A549 (cell line): ENCODE measurements around the gene ADAM8. TPM values are rescaled to one million over a fixed set of nuclear protein-coding genes. Genes with fewer than 3 reads are reported as not detected.

Source experiments
- ATAC-seq, 2 experiments: fragments of 200-7000 bp in 1 of 2; fragments of >200 bp in 1 of 2; cut with Nextera tagmentation in 1 of 2; cut with Tn5 transposase in 1 of 2; 3 replicates each; pipeline versions ENCODE4 v1.8.0 to v1.9.1; 2018 to 2020; ENCODE audit warnings: mild to moderate bottlenecking in 1 of 2, moderate library complexity in 1 of 2
- CTCF ChIA-PET: fragments of 300-600 bp; sonication (Branson Sonifier 250); formaldehyde crosslinking; extraction: SDS; loops from one replicate; lab custom pipeline; 2021; ENCODE audit warnings: antibody characterized with exemption, inconsistent platforms; lab: Yijun Ruan, JAX
- POLR2A ChIA-PET: fragments of 350-600 bp; formaldehyde crosslinking; extraction: SDS; loops from one replicate; lab custom pipeline; 2021; ENCODE audit warnings: antibody characterized with exemption, inconsistent platforms; lab: Yijun Ruan, JAX
- DNase-seq, 2 experiments: peaks; one replicate each; pipeline versions ENCODE4 v3.0.0 to v3.0.0-alpha.2; 2011 to 2016; ENCODE audit warnings: low read depth in 1 of 2, low spot score in 1 of 2
- FAIRE-seq: peaks from 2 replicates; lab custom pipeline; 2011; peaks lifted over from hg19 to GRCh38; lab: Jason Lieb, UNC
- H3K27ac ChIP-seq, 2 experiments: fragments of >200 bp; sonication (Bioruptor Twin); formaldehyde crosslinking; 3 replicates each; pipeline ENCODE4 v1.5.1; 2016 to 2017
- H3K4me1 ChIP-seq: fragments of >200 bp; sonication (Bioruptor Twin); formaldehyde crosslinking; 3 replicates; pipeline ENCODE4 v1.6.1; 2016
- H3K4me2 ChIP-seq: fragments of >200 bp; sonication (Bioruptor Twin); formaldehyde crosslinking; 3 replicates; pipeline ENCODE4 v1.6.1; 2016
- H3K4me3 ChIP-seq: fragments of >200 bp; sonication (Bioruptor Twin); formaldehyde crosslinking; 3 replicates; pipeline ENCODE4 v1.5.1; 2016
- H3K9me3 ChIP-seq: fragments of >200 bp; sonication (Bioruptor Twin); formaldehyde crosslinking; 3 replicates; pipeline ENCODE4 v1.6.1; 2016
- BCL3 ChIP-seq: fragments of >200 bp; sonication (Bioruptor Twin); formaldehyde crosslinking; IDR thresholded peaks from 3 replicates; pipeline ENCODE4 v1.6.1; 2016
- CHD2 ChIP-seq: fragments of 150-350 bp; IDR thresholded peaks from 2 replicates; pipeline ENCODE4 v1.6.1; 2014; ENCODE audit warnings: low read length; ENCODE audit not compliant: partially characterized antibody
- CTCF ChIP-seq: fragments of >200 bp; sonication (Bioruptor Twin); formaldehyde crosslinking; IDR thresholded peaks from 3 replicates; pipeline ENCODE4 v1.5.1; 2016
- EHMT2 ChIP-seq: fragments of 200-600 bp; sonication (generic); IDR thresholded peaks from 2 replicates; pipeline ENCODE4 v1.6.1; 2016; ENCODE audit warnings: antibody characterized with exemption, low read depth, mild to moderate bottlenecking, moderate library complexity
- EP300 ChIP-seq, 2 experiments: fragments of >200 bp; sonication (Bioruptor Twin); formaldehyde crosslinking; IDR thresholded peaks; 2 replicates in 1 of 2; 3 replicates in 1 of 2; pipeline ENCODE4 v1.6.1; 2016 to 2017
- FOSB ChIP-seq: fragments of 250-450 bp; sonication (Bioruptor Pico); IDR thresholded peaks from 2 replicates; pipeline ENCODE4 v1.5.0; 2020; ENCODE audit warnings: mild to moderate bottlenecking, moderate library complexity
- FOXS1 ChIP-seq: fragments of 250-450 bp; sonication (Bioruptor Pico); IDR thresholded peaks from 2 replicates; pipeline ENCODE4 v1.5.0; 2020; ENCODE audit warnings: mild to moderate bottlenecking, moderate library complexity
- HEYL ChIP-seq: fragments of 250-450 bp; sonication (Bioruptor Pico); IDR thresholded peaks from 2 replicates; pipeline ENCODE4 v1.8.0; 2021; ENCODE audit warnings: mild to moderate bottlenecking, moderate library complexity
- HMGXB4 ChIP-seq: fragments of 250-450 bp; sonication (Bioruptor Pico); IDR thresholded peaks from 2 replicates; pipeline ENCODE4 v1.5.0; 2021; ENCODE audit warnings: mild to moderate bottlenecking, moderate library complexity, borderline replicate concordance
- HOXA7 ChIP-seq: fragments of 250-450 bp; sonication (Bioruptor Pico); IDR thresholded peaks from 2 replicates; pipeline ENCODE4 v1.5.0; 2020; ENCODE audit warnings: mild to moderate bottlenecking, moderate library complexity
- HOXB5 ChIP-seq: fragments of 250-450 bp; sonication (Bioruptor Pico); IDR thresholded peaks from 2 replicates; pipeline ENCODE4 v1.5.0; 2020; ENCODE audit warnings: mild to moderate bottlenecking, moderate library complexity
- JUNB ChIP-seq: fragments of >200 bp; sonication (Bioruptor Twin); formaldehyde crosslinking; IDR thresholded peaks from 2 replicates; pipeline ENCODE4 v1.6.1; 2016
- KDM1A ChIP-seq: fragments of 200-600 bp; sonication (generic); IDR thresholded peaks from 2 replicates; pipeline ENCODE4 v1.6.1; 2016; ENCODE audit warnings: low read depth, mild to moderate bottlenecking
- MYC ChIP-seq: IDR thresholded peaks from 2 replicates; pipeline ENCODE4 v1.6.1; 2012; ENCODE audit warnings: mild to moderate bottlenecking, inconsistent platforms, low read length, improper control_type of control experiment, borderline replicate concordance
- NPAS2 ChIP-seq: fragments of 250-450 bp; sonication (Bioruptor Pico); IDR thresholded peaks from 2 replicates; pipeline ENCODE4 v1.8.0; 2022; ENCODE audit warnings: mild to moderate bottlenecking, moderate library complexity, borderline replicate concordance
- NR3C1 ChIP-seq: fragments of >200 bp; sonication (Bioruptor Twin); formaldehyde crosslinking; IDR thresholded peaks from 3 replicates; pipeline ENCODE4 v1.6.1; 2017
- POLR2A ChIP-seq: IDR thresholded peaks from 2 replicates; pipeline ENCODE4 v1.6.1; 2012; ENCODE audit warnings: mild to moderate bottlenecking, low read length
- REST ChIP-seq: fragments of 200-600 bp; sonication (generic); IDR thresholded peaks from 2 replicates; pipeline ENCODE4 v1.6.1; 2016; ENCODE audit warnings: antibody characterized with exemption, mild to moderate bottlenecking, moderate library complexity
- SREBF2 ChIP-seq: fragments of 450-650 bp; IDR thresholded peaks from 2 replicates; pipeline ENCODE4 v1.6.1; 2014; ENCODE audit warnings: mild to moderate bottlenecking, moderate library complexity
- TP53 ChIP-seq: fragments of 250-450 bp; sonication (Bioruptor Pico); IDR thresholded peaks from 2 replicates; pipeline ENCODE4 v1.5.0; 2021; ENCODE audit warnings: mild to moderate bottlenecking, moderate library complexity
- ZSCAN20 ChIP-seq: fragments of 250-450 bp; sonication (Bioruptor Pico); IDR thresholded peaks from 2 replicates; pipeline ENCODE4 v1.8.0; 2022; ENCODE audit warnings: mild to moderate bottlenecking, moderate library complexity
- WGBS: methylation state at CpG from one replicate; pipeline ENCODE4 v1.1.6; 2017; ENCODE audit errors: missing lambda C conversion rate; 5-methylcytosine and 5-hydroxymethylcytosine counted together
- polyA plus RNA-seq, 4 experiments: library from polyadenylated mRNA; depleted of rRNA in 3 of 4; stranded (reverse); fragments of >200 nt; fragmentation: RNase III in 1 of 4; extraction: RNeasy Plus Mini Kit Qiagen cat#74134 plus additional on column Dnase treatment in 1 of 4; gene quantifications; 2 replicates in 3 of 4; 3 replicates in 1 of 4; pipeline ENCODE4 v1.2.3, GENCODE V29; 2011 to 2017

ADAM8 gene
- polyA plus RNA-seq, 2 of the 4 experiments (the other 2 are of a cell fraction) = 1.4 to 4.1 TPM

- no peak for TF ChIP-seq REST
- no peak for TF ChIP-seq SREBF2
- TF ChIP-seq CTCF = no peak
- TF ChIP-seq POLR2A = no peak
- TF ChIP-seq FOSB (CRISPR knock-in tag) = no peak
- Histone ChIP-seq H3K4me2 (no peak overlapping the region), H3K4me1 (peaks cover 2% of the 10 kb centered on the region; the same call in 1 of the 3 replicates), H3K27ac (no peak overlapping the region), H3K9me3 (no peaks in the 10 kb centered on the region), H3K4me3 (no peak overlapping the region)
- DNase-seq (no peak), ATAC-seq (no peak), FAIRE-seq (no peak)
- ChIA-PET CTCF (interaction anchor here (1.3 to 1.9 kb wide), 2 partner anchors 10 to 56 kb away, joined by 3 to 9 read pairs; no protein-coding TSS in a partner anchor), POLR2A (no interaction called here)
- 96% methylated on average over 13 of the region's 28 CpGs for WGBS
Measured at GRCh38 chr10:133273534-133274143, 3.0 kb downstream of the ADAM8 start.

- H3K4me2 ChIP-seq = no peak overlapping the region
- no peak overlapping the region for H3K4me3 ChIP-seq
- ATAC-seq (no peak), FAIRE-seq (no peak), DNase-seq (no peak)
- POLR2A ChIA-PET = no interaction called here
- 88% methylated on average over 21 of the region's 25 CpGs for WGBS
- TF ChIP-seq TP53 (CRISPR knock-in tag) (no peak), BCL3 (no peak), JUNB (no peak), MYC (no peak), CHD2 (no peak)
- CTCF ChIA-PET = interaction anchor here (2.1 kb wide), 1 partner anchor 15 kb away, joined by 9 read pairs; no protein-coding TSS in a partner anchor
- H3K4me1 ChIP-seq = no peaks in the 10 kb centered on the region; the same call in 2 of the 3 replicates
- no peaks in the 10 kb centered on the region for H3K9me3 ChIP-seq
- no peak overlapping the region for H3K27ac ChIP-seq
Measured at GRCh38 chr10:133272964-133273420, 3.7 kb downstream of the ADAM8 start.

- ATAC-seq (no peak), DNase-seq (no peak), FAIRE-seq (no peak)
- ChIA-PET POLR2A (no interaction called here), CTCF (interaction anchor here (1.5 to 2.1 kb wide), 2 partner anchors 9 to 15 kb away, joined by 3 to 9 read pairs; no protein-coding TSS in a partner anchor)
- H3K27ac ChIP-seq = no peak overlapping the region
- no peak overlapping the region for H3K4me2 ChIP-seq
- H3K9me3 ChIP-seq = no peaks in the 10 kb centered on the region
- H3K4me3 ChIP-seq = no peak overlapping the region
- no peaks in the 10 kb centered on the region for H3K4me1 ChIP-seq
- TF ChIP-seq CHD2 = no peak
- no peak for TF ChIP-seq TP53 (CRISPR knock-in tag)
- TF ChIP-seq NR3C1 = no peak
- no peak for TF ChIP-seq HOXA7 (CRISPR knock-in tag)
- no peak for TF ChIP-seq HMGXB4 (CRISPR knock-in tag)
- no peak for TF ChIP-seq ZSCAN20 (CRISPR knock-in tag)
- no peak for TF ChIP-seq NPAS2
- no peak for TF ChIP-seq FOXS1 (CRISPR knock-in tag)
- no peak for TF ChIP-seq EP300 (IDR thresholded peaks at IDR 0.05)
- no peak for TF ChIP-seq HEYL (CRISPR knock-in tag)
- no peak for TF ChIP-seq KDM1A
- TF ChIP-seq BCL3 = no peak
- TF ChIP-seq EHMT2 = no peak
- no peak for TF ChIP-seq HOXB5 (CRISPR knock-in tag)
- 84% methylated on average over 18 of the region's 29 CpGs for WGBS
Measured at GRCh38 chr10:133272301-133272963, 4.2 kb downstream of the ADAM8 start.
